ENCODE measurements around the gene CD300A.

The CD300A gene

GRCh38 chr17:74460241-74460640 lies 6.2 kb upstream of the CD300A start:
- TF ChIP-seq CTCF (IDR thresholded peaks at IDR 0.05; ENCODE audit: low read depth, low read length): peak; percentile 19; the same call in 1 of the 2 replicates
- H3K9me3 ChIP-seq (ENCODE audit: severe bottlenecking): no peaks in the 10 kb centered on the region
- peaks cover 10% of the 10 kb centered on the region for H3K27me3 ChIP-seq (ENCODE audit: insufficient read depth, low read depth, severe bottlenecking)
- DNase-seq: no peak
- H3K27ac ChIP-seq: no peak overlapping the region
- H3K36me3 ChIP-seq: no peaks in the 10 kb centered on the region
- H3K4me3 ChIP-seq (ENCODE audit: low read depth, low read length): no peak overlapping the region

- no peak for DNase-seq
- Histone ChIP-seq H3K27me3 (ENCODE audit: insufficient read depth, low read depth, severe bottlenecking) (peaks cover 10% of the 10 kb centered on the region), H3K9me3 (ENCODE audit: severe bottlenecking) (no peaks in the 10 kb centered on the region), H3K27ac (no peak overlapping the region), H3K4me3 (ENCODE audit: low read depth, low read length) (no peak overlapping the region), H3K36me3 (no peaks in the 10 kb centered on the region)
- no peak for TF ChIP-seq CTCF (IDR thresholded peaks at IDR 0.05; ENCODE audit: low read depth, low read length)
These were observed 5.4 kb upstream of the CD300A start for GRCh38 chr17:74460996-74461395.

- no peak for DNase-seq
- peaks cover 10% of the 10 kb centered on the region for H3K27me3 ChIP-seq (ENCODE audit: insufficient read depth, low read depth, severe bottlenecking)
- H3K9me3 ChIP-seq (ENCODE audit: severe bottlenecking): no peaks in the 10 kb centered on the region
- H3K36me3 ChIP-seq: no peaks in the 10 kb centered on the region
- no peak overlapping the region for H3K27ac ChIP-seq
- TF ChIP-seq CTCF (IDR thresholded peaks at IDR 0.05; ENCODE audit: low read depth, low read length): no peak
- no peak overlapping the region for H3K4me3 ChIP-seq (ENCODE audit: low read depth, low read length)
These were observed 4.8 kb upstream of the CD300A start for GRCh38 chr17:74461611-74462010.

- TF ChIP-seq CTCF (IDR thresholded peaks at IDR 0.05; ENCODE audit: low read depth, low read length): no peak
- Histone ChIP-seq H3K27ac (no peak overlapping the region), H3K36me3 (no peaks in the 10 kb centered on the region), H3K4me3 (ENCODE audit: low read depth, low read length) (no peak overlapping the region), H3K9me3 (ENCODE audit: severe bottlenecking) (no peaks in the 10 kb centered on the region), H3K27me3 (ENCODE audit: insufficient read depth, low read depth, severe bottlenecking) (no peaks in the 10 kb centered on the region)
- DNase-seq: no peak
These were observed 1.6 kb upstream of the CD300A start for GRCh38 chr17:74464730-74465377.

GRCh38 chr17:74465378-74466110 lies 890 bp upstream of the CD300A start:
- Histone ChIP-seq H3K9me3 (ENCODE audit: severe bottlenecking) (no peaks in the 10 kb centered on the region), H3K36me3 (no peaks in the 10 kb centered on the region), H3K4me3 (ENCODE audit: low read depth, low read length) (no peak overlapping the region), H3K27me3 (ENCODE audit: insufficient read depth, low read depth, severe bottlenecking) (no peaks in the 10 kb centered on the region), H3K27ac (no peak overlapping the region)
- DNase-seq: no peak
- TF ChIP-seq CTCF (IDR thresholded peaks at IDR 0.05; ENCODE audit: low read depth, low read length): no peak
